Mammary epithelial cell (primary cell): ENCODE measurements around the gene PSMA6.

Source experiments
- EZH2 ChIP-seq: IDR thresholded peaks from 2 replicates; pipeline ENCODE4 v1.6.1; 2012; ENCODE audit warnings: low read length, inconsistent platforms, borderline replicate concordance
- TF ChIP-seq, protein P1 (sequence below), 2 donors: IDR thresholded peaks in 1 of 2; conservative IDR thresholded peaks in 1 of 2; 2 replicates each; pipeline ENCODE4 v1.5.1; 2011 to 2012; ENCODE audit warnings: inconsistent platforms in 2 of 2, low read length in 2 of 2, mild to moderate bottlenecking in 2 of 2, control low read depth in 1 of 2, low read depth in 1 of 2; ENCODE audit not compliant: insufficient read depth in 1 of 2; ENCODE audit errors: extremely low read depth in 1 of 2

DNA sequence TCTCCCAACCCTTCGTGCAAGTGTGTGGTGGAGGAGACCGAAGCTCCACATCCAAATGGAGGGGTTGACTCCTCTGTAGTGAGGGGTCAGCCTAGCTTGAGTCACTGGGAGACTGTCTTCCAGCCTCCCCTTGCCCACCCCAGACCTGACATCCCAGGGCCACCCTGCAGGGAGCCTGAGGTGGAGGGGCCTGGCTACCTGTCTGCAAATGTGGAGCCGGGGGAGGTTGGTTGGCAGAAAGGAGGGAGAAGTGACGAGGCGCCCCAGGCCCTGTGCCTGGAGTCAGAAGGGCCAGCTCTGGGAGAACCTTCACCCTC, 74.8 kb downstream of the PSMA6 start:
- TF ChIP-seq, protein P1, sequence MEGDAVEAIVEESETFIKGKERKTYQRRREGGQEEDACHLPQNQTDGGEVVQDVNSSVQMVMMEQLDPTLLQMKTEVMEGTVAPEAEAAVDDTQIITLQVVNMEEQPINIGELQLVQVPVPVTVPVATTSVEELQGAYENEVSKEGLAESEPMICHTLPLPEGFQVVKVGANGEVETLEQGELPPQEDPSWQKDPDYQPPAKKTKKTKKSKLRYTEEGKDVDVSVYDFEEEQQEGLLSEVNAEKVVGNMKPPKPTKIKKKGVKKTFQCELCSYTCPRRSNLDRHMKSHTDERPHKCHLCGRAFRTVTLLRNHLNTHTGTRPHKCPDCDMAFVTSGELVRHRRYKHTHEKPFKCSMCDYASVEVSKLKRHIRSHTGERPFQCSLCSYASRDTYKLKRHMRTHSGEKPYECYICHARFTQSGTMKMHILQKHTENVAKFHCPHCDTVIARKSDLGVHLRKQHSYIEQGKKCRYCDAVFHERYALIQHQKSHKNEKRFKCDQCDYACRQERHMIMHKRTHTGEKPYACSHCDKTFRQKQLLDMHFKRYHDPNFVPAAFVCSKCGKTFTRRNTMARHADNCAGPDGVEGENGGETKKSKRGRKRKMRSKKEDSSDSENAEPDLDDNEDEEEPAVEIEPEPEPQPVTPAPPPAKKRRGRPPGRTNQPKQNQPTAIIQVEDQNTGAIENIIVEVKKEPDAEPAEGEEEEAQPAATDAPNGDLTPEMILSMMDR (conservative IDR thresholded peaks at IDR 0.05 in 1 of 2, IDR thresholded peaks at IDR 0.05 in 1 of 2; ENCODE audit: extremely low read depth in 1 of 2, insufficient read depth in 1 of 2, low read depth in 1 of 2, low read length in 2 of 2), result no peak
- TF ChIP-seq EZH2, result no peak
